Skin epidermis (tissue), 12 donors: ENCODE results near the gene ZNF141.
A peak's percentile ranks its signal among the peaks of the same experiment; 100 is the strongest.
"Not testable (repeated sequence)": the region's sequence is repeated elsewhere in the genome, so short reads cannot be mapped to it uniquely, and the experiment has no call there.

ENCODE experiments used
- H3K27ac ChIP-seq, 21 experiments: fragments of 200-600 bp; sonication (generic) in 11 of 21; one replicate each; pipeline ENCODE4 v1.5.0; 2020; ENCODE audit warnings: mild to moderate bottlenecking in 3 of 21, inconsistent platforms in 2 of 21, moderate library complexity in 2 of 21
- H3K4me3 ChIP-seq, 7 experiments: fragments of 200-600 bp; sonication (generic) in 2 of 7; one replicate each; pipeline ENCODE4 v1.5.0; 2020; ENCODE audit warnings: inconsistent platforms in 2 of 7, mild to moderate bottlenecking in 2 of 7, moderate library complexity in 1 of 7

Gene ZNF141

DNA sequence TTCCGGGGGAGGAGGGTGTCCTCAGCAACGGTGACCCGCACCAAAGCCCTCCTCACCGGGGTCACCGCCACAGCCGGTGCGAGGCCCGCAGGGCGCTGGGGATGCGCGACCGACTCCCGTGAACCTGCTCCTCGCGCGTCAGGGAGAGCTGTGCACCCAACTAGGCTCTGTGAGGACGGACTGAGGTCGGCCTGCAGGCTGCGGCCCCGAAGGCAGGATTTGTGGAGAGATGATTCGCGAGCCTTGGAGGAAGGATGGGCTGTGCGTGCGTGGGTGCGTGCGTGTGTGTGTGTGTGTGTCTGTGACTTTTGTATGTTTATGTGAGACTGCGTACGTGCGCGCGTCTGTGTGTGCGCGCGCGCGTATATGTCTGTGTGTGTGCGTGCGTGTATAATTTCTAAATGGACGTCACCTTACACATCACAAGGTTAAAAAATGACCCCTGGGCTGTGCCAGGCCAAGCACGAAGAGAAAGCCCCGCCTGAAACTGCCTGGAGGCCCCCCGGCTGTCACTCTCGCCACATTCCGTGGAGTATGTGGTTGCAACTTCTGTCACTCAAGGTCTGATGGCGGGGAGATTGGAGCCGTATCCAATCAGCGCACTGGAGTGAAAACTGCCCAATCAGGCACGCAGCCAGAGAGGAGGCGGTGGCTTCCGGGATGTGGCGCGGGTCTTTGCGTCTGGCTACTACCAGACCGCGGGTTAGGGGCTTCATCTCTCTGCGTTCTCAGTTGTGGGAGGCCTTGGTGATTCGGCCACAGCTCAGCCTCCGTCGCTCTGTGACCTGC, at the start of gene ZNF141:
Gene ZNF141, plus strand, starts transcription at position 672 of the 789 bp plus-strand sequence. CDS start 170 bp downstream, outside the sequence.
- Histone ChIP-seq H3K27ac (peak within 1 kb of the TSS; percentile 61 to 97 (median 88)), H3K4me3 (peak within 1 kb of the TSS; percentile 63 to 94 (median 89))

- H3K4me3 ChIP-seq, result no peak overlapping the region
- H3K27ac ChIP-seq, result no peak overlapping the region
Observed at GRCh38 chr4:288891-289290, 48.7 kb upstream of the ZNF141 start.

DNA sequence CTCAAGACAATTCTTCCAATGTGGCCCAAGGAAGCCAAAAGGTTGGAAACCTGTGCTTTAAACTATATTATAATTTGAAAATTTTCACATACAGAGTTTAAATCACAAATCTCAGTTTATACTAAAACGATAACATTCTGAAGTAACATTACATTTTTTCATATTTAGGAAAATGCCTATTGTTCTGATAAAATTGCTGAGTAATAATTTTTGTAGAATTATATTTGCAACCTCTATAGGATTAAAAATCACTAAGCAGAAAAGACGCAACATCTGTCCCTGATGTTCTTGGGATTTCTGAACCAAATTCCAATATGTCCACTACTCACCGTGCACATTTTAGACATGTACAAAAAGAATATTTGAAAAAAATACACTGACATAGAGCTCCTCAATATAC, 42.9 kb upstream of the ZNF141 start:
- Histone ChIP-seq H3K4me3 (no peak overlapping the region), H3K27ac (no peak overlapping the region)

- H3K4me3 ChIP-seq, result no peak overlapping the region
- no peak overlapping the region for H3K27ac ChIP-seq
Observed at GRCh38 chr4:302381-302780, 35.2 kb upstream of the ZNF141 start.

DNA sequence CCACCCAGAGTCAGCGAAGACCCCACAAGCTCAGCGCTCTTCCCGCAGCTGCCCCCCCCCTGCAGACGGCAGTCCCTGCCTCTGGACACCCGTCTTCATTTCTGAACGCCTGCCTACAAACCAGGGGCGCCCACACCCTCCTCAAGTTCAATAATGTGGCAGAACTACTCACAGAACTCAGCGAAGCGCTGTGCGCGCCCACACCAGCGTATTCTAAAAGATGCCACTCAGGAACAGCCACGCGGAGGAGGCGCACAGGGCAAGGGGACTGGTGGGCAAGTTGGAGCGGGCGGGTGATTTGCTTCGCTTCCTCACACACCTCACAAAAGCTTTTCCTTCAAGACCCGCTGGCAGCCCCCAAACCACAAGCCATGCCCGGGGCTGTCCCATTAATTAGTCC, 33.1 kb upstream of the ZNF141 start:
- H3K27ac ChIP-seq, result not testable (repeated sequence)
- H3K4me3 ChIP-seq, result peak overlapping the region in 6 of 7 experiments; percentile 24 to 54 (median 42)

GRCh38 chr4:304969-305680, 32.5 kb upstream of the ZNF141 start, which contains the start of gene ZNF732:
Gene ZNF732 (minus strand): TSS chr4:305474. CDS start chr4:305310, 164 bp downstream.
- Histone ChIP-seq H3K4me3 (peak within 1 kb of the TSS; percentile 21 to 54 (median 38)), H3K27ac (peak within 1 kb of the TSS in 1 of 21 experiments; percentile 14)

DNA sequence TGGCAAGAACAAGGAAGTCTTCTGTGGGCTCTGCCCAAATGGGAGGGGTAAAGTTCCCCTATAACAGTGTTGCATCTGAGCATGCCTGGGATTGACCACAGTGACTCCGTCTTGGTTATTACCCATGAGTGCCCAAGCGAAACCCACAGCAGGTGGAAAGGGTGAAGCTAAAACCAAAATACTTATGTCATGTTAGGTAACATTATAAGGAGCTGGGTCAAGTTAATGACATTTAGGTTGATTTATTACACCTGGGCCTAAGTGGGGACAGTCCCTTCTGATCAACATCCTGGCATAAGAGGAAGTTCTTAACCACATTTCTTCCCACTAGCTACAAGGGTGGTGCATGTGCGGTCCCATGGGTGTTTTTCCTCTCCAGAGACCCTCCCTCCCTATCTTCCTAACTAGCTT, 31.1 kb upstream of the ZNF141 start:
- no peak overlapping the region for H3K27ac ChIP-seq
- H3K4me3 ChIP-seq, result no peak overlapping the region

- no peak overlapping the region for H3K4me3 ChIP-seq
- H3K27ac ChIP-seq, result no peak overlapping the region
Observed at GRCh38 chr4:309807-310206, 27.8 kb upstream of the ZNF141 start.

DNA sequence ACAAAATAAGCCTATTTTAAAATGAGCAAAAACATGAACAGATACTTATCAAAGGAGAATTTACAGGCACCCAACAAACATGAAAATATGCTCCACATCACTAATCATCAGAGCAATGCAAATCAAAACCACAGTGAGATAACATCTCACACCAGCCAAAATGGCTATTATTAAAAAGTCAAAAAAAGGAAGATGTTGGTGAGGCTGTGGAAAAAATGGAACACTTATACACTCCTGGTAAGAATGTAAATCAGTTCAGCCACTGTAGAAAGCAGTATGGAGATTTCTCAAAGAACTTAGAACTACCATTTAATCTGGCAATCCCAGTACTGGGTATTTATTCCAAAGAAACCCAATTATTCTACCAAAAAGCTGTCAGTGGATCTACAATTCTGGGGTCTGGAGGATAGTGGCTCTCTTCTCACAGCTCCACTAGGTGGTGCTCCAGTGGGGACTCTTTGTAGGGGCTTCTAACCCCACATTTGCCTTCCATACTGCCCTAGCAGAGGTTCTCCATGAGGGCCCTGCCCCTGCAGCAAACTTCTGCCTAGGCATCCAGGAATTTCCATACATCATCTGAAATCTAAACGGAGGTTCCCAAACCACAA, 23.2 kb upstream of the ZNF141 start:
- Histone ChIP-seq H3K27ac (no peak overlapping the region), H3K4me3 (no peak overlapping the region)

GRCh38 chr4:328729-329128, 8.9 kb upstream of the ZNF141 start:
- no peak overlapping the region for H3K27ac ChIP-seq
- H3K4me3 ChIP-seq, result no peak overlapping the region

GRCh38 chr4:335515-335914, 2.1 kb upstream of the ZNF141 start:
- no peak overlapping the region for H3K4me3 ChIP-seq
- H3K27ac ChIP-seq, result peak overlapping the region in 1 of 21 experiments; percentile 86

- H3K4me3 ChIP-seq, result peak overlapping the region; percentile 63 to 94 (median 89)
- peak overlapping the region; percentile 61 to 96 (median 86) for H3K27ac ChIP-seq
Observed at GRCh38 chr4:336099-336892, 1.3 kb upstream of the ZNF141 start.

- H3K27ac ChIP-seq, result peak overlapping the region; percentile 61 to 96 (median 86)
- peak overlapping the region; percentile 63 to 94 (median 89) for H3K4me3 ChIP-seq
Observed at GRCh38 chr4:336893-337142, 796 bp upstream of the ZNF141 start.

GRCh38 chr4:337932-338758, 531 bp downstream of the ZNF141 start:
- Histone ChIP-seq H3K27ac (peak overlapping the region; percentile 52 to 97 (median 88)), H3K4me3 (peak overlapping the region; percentile 63 to 94 (median 89))

- H3K4me3 ChIP-seq, result peak overlapping the region; percentile 63 to 94 (median 89)
- peak overlapping the region in 9 of 21 experiments; percentile 61 to 97 (median 88) for H3K27ac ChIP-seq
Observed at GRCh38 chr4:338759-339097, 1.1 kb downstream of the ZNF141 start.

DNA sequence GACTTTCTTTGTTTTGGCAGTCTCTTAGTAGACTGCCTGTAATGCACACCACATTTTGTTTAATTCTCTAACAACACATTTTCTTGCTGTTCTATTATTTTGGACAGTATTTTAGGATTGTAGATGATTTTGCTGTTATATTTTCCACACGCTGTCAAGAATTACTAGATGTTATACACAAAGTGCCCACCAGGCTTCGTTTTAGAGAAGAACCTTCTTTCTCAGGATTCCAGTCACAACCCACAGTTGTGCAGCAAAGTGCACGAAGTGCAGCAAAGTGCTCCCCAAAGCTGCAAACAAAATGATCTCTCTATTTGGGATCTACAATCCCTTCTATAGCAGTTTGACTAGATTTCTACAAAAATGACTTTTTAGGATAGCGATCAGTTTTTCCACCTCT, 2.4 kb downstream of the ZNF141 start:
- H3K4me3 ChIP-seq, result no peak overlapping the region
- no peak overlapping the region for H3K27ac ChIP-seq

DNA sequence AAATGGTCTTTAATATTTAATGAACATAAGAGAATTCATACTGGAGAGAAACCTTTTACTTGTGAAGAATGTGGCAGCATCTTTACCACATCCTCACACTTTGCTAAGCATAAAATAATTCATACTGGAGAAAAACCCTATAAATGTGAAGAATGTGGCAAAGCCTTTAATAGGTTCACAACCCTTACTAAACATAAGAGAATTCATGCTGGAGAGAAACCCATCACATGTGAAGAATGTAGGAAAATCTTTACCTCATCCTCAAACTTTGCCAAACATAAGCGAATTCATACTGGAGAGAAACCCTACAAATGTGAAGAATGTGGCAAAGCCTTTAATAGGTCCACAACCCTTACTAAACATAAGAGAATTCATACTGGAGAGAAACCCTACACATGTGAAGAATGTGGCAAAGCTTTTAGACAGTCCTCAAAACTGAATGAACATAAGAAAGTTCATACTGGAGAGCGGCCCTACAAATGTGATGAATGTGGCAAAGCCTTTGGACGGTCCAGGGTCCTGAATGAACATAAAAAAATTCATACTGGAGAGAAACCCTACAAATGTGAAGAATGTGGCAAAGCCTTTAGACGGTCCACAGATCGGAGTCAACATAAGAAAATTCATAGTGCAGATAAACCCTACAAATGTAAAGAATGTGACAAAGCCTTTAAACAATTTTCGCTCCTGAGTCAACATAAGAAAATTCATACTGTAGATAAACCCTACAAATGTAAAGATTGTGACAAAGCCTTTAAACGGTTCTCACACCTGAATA, 35.6 kb downstream of the ZNF141 start:
- H3K27ac ChIP-seq, result no peak overlapping the region
- H3K4me3 ChIP-seq, result no peak overlapping the region
